Prostate gland (tissue), 2 donors: ENCODE measurements around the gene BCL3. TPM values are rescaled to one million over a fixed set of nuclear protein-coding genes. Genes with fewer than 3 reads are reported as not detected.
A peak's percentile ranks its signal among the peaks of the same experiment; 100 is the strongest.
"Not testable (repeated sequence)": the region's sequence is repeated elsewhere in the genome, so short reads cannot be mapped to it uniquely, and the experiment has no call there.

Source experiments
- DNase-seq: peaks from one replicate; pipeline ENCODE4 v3.0.0-alpha.2; 2019; ENCODE audit warnings: low spot score
- H3K27ac ChIP-seq, 2 donors: fragments of 200-600 bp; sonication (generic); 2 replicates each; pipeline ENCODE4 v1.5.1; 2017 to 2019
- H3K27me3 ChIP-seq: fragments of 200-600 bp; sonication (generic); replicated peaks from 2 replicates; pipeline ENCODE4 v1.5.1; 2019; ENCODE audit not compliant: insufficient read depth
- H3K36me3 ChIP-seq, 2 donors: fragments of 200-600 bp; sonication (generic); 1 replicate in 1 of 2; 2 replicates in 1 of 2; pipeline versions ENCODE4 v1.5.1 to v1.8.1; 2017 to 2019
- H3K4me1 ChIP-seq: fragments of 200-600 bp; sonication (generic); replicated peaks from 2 replicates; pipeline ENCODE4 v1.5.1; 2019
- H3K4me3 ChIP-seq, 2 donors: fragments of 200-600 bp; sonication (generic); 2 replicates each; pipeline ENCODE4 v1.5.1; 2017 to 2019
- H3K9me3 ChIP-seq: fragments of 200-600 bp; sonication (generic); 2 replicates; pipeline ENCODE4 v1.5.1; 2017
- POLR2A ChIP-seq: fragments of 450-650 bp; IDR thresholded peaks from one replicate; pipeline ENCODE4 v1.6.1; 2016; ENCODE audit warnings: antibody characterized with exemption, mild to moderate bottlenecking
- POLR2AphosphoS5 ChIP-seq: sonication (generic); formaldehyde crosslinking; IDR thresholded peaks from one replicate; pipeline ENCODE4 v1.6.1; 2017; ENCODE audit warnings: antibody characterized with exemption
- WGBS: methylation state at CpG from one replicate; pipeline ENCODE4 v1.1.5; 2018; 5-methylcytosine and 5-hydroxymethylcytosine counted together
- intact Hi-C: fragments of 100-400 bp; cut with DNase I; formaldehyde crosslinking; loops from one replicate; pipeline ENCODE4 v1.14.2; 2022
- total RNA-seq, 2 donors: library from RNA; depleted of rRNA; stranded (reverse); fragments of >200 nt; gene quantifications; one replicate each; pipeline ENCODE4 v1.1.0, GENCODE V29; 2016
- TF ChIP-seq, protein P1 (sequence below), 4 experiments: fragments of 200-600 bp in 2 of 4; fragments of 450-650 bp in 2 of 4; sonication (generic) in 2 of 4; IDR thresholded peaks; 1 replicate in 3 of 4; 2 replicates in 1 of 4; pipeline ENCODE4 v1.5.1; 2016 to 2019; ENCODE audit warnings: antibody characterized with exemption in 4 of 4, mild to moderate bottlenecking in 2 of 4, moderate library complexity in 2 of 4

The BCL3 gene
- total RNA-seq, 2 donors from 2014 or later: 22.6 to 44.0 TPM

- WGBS: 79% methylated on average over 6 of the region's 6 CpGs
- H3K4me1 ChIP-seq: peaks cover 5% of the 10 kb centered on the region
- no peaks in the 10 kb centered on the region for H3K9me3 ChIP-seq
- intact Hi-C loops: no loop called here
- TF ChIP-seq POLR2A: no peak
- TF ChIP-seq POLR2AphosphoS5: no peak
- TF ChIP-seq, protein P1, sequence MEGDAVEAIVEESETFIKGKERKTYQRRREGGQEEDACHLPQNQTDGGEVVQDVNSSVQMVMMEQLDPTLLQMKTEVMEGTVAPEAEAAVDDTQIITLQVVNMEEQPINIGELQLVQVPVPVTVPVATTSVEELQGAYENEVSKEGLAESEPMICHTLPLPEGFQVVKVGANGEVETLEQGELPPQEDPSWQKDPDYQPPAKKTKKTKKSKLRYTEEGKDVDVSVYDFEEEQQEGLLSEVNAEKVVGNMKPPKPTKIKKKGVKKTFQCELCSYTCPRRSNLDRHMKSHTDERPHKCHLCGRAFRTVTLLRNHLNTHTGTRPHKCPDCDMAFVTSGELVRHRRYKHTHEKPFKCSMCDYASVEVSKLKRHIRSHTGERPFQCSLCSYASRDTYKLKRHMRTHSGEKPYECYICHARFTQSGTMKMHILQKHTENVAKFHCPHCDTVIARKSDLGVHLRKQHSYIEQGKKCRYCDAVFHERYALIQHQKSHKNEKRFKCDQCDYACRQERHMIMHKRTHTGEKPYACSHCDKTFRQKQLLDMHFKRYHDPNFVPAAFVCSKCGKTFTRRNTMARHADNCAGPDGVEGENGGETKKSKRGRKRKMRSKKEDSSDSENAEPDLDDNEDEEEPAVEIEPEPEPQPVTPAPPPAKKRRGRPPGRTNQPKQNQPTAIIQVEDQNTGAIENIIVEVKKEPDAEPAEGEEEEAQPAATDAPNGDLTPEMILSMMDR (IDR thresholded peaks at IDR 0.05): no peak
- H3K36me3 ChIP-seq: no peaks in the 10 kb centered on the region
- no peak for DNase-seq
- H3K27ac ChIP-seq: no peak overlapping the region
- no peak overlapping the region for H3K4me3 ChIP-seq
- no peaks in the 10 kb centered on the region for H3K27me3 ChIP-seq
Observed at GRCh38 chr19:44720945-44721344, 27.6 kb upstream of the BCL3 start.

- H3K4me3 ChIP-seq, H3K9me3 ChIP-seq, intact Hi-C loops, H3K27ac ChIP-seq, DNase-seq, H3K27me3 ChIP-seq, H3K4me1 ChIP-seq, H3K36me3 ChIP-seq: not testable (repeated sequence)
- WGBS: 90% methylated on average over 5 of the region's 5 CpGs
Observed at GRCh38 chr19:44721369-44721768, 27.1 kb upstream of the BCL3 start.

GRCh38 chr19:44722131-44723121, 26.1 kb upstream of the BCL3 start:
- H3K27ac ChIP-seq: no peak overlapping the region

DNA sequence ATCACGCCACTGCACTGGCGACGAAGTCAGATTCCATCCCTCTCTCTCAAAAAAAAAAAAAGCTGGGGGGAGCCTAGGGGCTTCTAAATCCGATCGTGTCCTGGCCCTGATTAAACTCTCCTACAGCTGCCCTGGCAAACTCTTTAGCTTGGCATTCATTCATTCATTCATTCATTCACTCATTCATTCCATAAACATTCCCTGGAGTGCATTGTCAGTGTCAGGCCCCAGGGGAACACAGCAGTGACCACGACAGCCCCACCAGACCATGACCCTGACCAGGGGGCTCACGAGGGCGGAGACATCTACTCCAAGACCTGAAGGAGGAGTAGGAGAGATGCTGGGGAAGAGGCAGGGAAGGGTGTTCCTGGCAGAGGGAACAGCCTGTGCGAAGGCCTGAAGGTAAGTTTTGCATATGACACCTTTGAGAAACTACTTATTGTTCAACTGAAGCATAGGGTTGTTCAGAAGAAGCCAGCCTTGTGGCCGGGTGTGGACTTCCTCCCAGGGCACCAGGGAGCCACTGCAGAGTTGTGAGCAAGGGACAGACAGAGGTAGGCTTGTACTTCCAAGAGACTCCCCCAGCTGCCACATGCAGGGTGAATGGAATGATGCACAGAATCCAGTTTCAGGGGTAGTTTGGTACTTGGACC, 25.1 kb upstream of the BCL3 start:
- no peaks in the 10 kb centered on the region for H3K9me3 ChIP-seq
- no peak overlapping the region for H3K27ac ChIP-seq
- intact Hi-C loops: loop anchor here (1.0 kb wide), 1 partner anchor 47 kb away; no protein-coding TSS in a partner anchor
- no peak for DNase-seq
- H3K36me3 ChIP-seq: no peaks in the 10 kb centered on the region
- peaks cover 4% of the 10 kb centered on the region for H3K4me1 ChIP-seq
- TF ChIP-seq, protein P1 (IDR thresholded peaks at IDR 0.05): no peak
- no peak for TF ChIP-seq POLR2AphosphoS5
- TF ChIP-seq POLR2A: no peak
- H3K4me3 ChIP-seq: no peak overlapping the region
- WGBS: 59% methylated on average over 10 of the region's 10 CpGs
- H3K27me3 ChIP-seq: no peaks in the 10 kb centered on the region

More at GRCh38 chr19:44722131-44723121, 26.1 kb upstream of the BCL3 start:
- H3K4me1 ChIP-seq: peaks cover 5% of the 10 kb centered on the region
- H3K27me3 ChIP-seq: no peaks in the 10 kb centered on the region
- H3K36me3 ChIP-seq: no peaks in the 10 kb centered on the region
- TF ChIP-seq, protein P1 (IDR thresholded peaks at IDR 0.05): no peak
- no peak for TF ChIP-seq POLR2AphosphoS5
- TF ChIP-seq POLR2A: no peak
- 40% methylated on average over 21 of the region's 21 CpGs for WGBS
- H3K9me3 ChIP-seq: no peaks in the 10 kb centered on the region
- DNase-seq: no peak
- intact Hi-C loops: loop anchor here (1.0 kb wide), 1 partner anchor 48 kb away; no protein-coding TSS in a partner anchor
- no peak overlapping the region for H3K4me3 ChIP-seq

GRCh38 chr19:44723952-44724319, 24.6 kb upstream of the BCL3 start:
- Histone ChIP-seq H3K27me3 (no peaks in the 10 kb centered on the region), H3K27ac (no peak overlapping the region), H3K4me3 (no peak overlapping the region), H3K9me3 (no peaks in the 10 kb centered on the region), H3K36me3 (no peaks in the 10 kb centered on the region), H3K4me1 (no peaks in the 10 kb centered on the region)
- peak; percentile 79 for TF ChIP-seq POLR2AphosphoS5
- TF ChIP-seq, protein P1 (IDR thresholded peaks at IDR 0.05): peak; percentile 97 to 99 (median 98)
- TF ChIP-seq POLR2A: no peak
- intact Hi-C loops: loop anchor here (1.0 kb wide), 2 partner anchors 34 to 46 kb away; no protein-coding TSS in a partner anchor
- 19% methylated on average over 7 of the region's 7 CpGs for WGBS
- DNase-seq: peak; percentile 76
